Femur (tissue), 1 donor: ENCODE measurements around the gene IL17D.

Source experiments
- DNase-seq: peaks from one replicate; pipeline ENCODE4 v3.0.0-alpha.2; 2017

The IL17D gene

GRCh38 chr13:20696073-20696472 is 7.4 kb upstream of the IL17D start:
- DNase-seq = no peak

GRCh38 chr13:20699715-20700114 is 3.8 kb upstream of the IL17D start:
- DNase-seq = no peak

GRCh38 chr13:20700288-20700687 is 3.2 kb upstream of the IL17D start:
- DNase-seq = no peak

- no peak for DNase-seq
These were observed 2.0 kb upstream of the IL17D start for GRCh38 chr13:20701461-20701860.

- no peak for DNase-seq
These were observed 977 bp upstream of the IL17D start for GRCh38 chr13:20702530-20702914.

- DNase-seq = peak; percentile 88
These were observed 420 bp downstream of the IL17D start for GRCh38 chr13:20703780-20704458.

- DNase-seq = no peak
These were observed 1.1 kb downstream of the IL17D start for GRCh38 chr13:20704459-20705069.

- no peak for DNase-seq
These were observed 3.2 kb downstream of the IL17D start for GRCh38 chr13:20706661-20707060.

GRCh38 chr13:20708216-20708615 is 4.7 kb downstream of the IL17D start:
- no peak for DNase-seq

- no peak for DNase-seq
These were observed 5.9 kb downstream of the IL17D start for GRCh38 chr13:20709369-20709768.

- DNase-seq = no peak
These were observed 6.3 kb downstream of the IL17D start for GRCh38 chr13:20709782-20710181.

GRCh38 chr13:20711301-20712044 is 8.0 kb downstream of the IL17D start:
- DNase-seq = no peak

GRCh38 chr13:20713014-20713376 is 9.5 kb downstream of the IL17D start:
- DNase-seq = no peak

GRCh38 chr13:20713751-20714150 is 10.3 kb downstream of the IL17D start:
- DNase-seq = peak; percentile 69

GRCh38 chr13:20714161-20714560 is 10.7 kb downstream of the IL17D start:
- DNase-seq = peak; percentile 85

GRCh38 chr13:20714563-20715329 is 11.2 kb downstream of the IL17D start:
- DNase-seq = peak; percentile 95

GRCh38 chr13:20715330-20715712 is 11.8 kb downstream of the IL17D start:
- DNase-seq = no peak

- DNase-seq = no peak
These were observed 13.5 kb downstream of the IL17D start for GRCh38 chr13:20716951-20717350.

GRCh38 chr13:20717581-20718542 is 14.4 kb downstream of the IL17D start:
- DNase-seq = no peak

GRCh38 chr13:20718958-20719566 is 15.6 kb downstream of the IL17D start:
- no peak for DNase-seq

GRCh38 chr13:20719783-20720182 is 16.3 kb downstream of the IL17D start:
- no peak for DNase-seq

- no peak for DNase-seq
These were observed 17.0 kb downstream of the IL17D start for GRCh38 chr13:20720499-20720898.
